HepG2 (cell line): ENCODE data around the gene NET1. TPM values are rescaled to one million over a fixed set of nuclear protein-coding genes. Genes with fewer than 3 reads are reported as not detected.

Experiments
- AHDC1 ChIP-seq: sonication (generic); formaldehyde crosslinking; IDR thresholded peaks from 2 replicates; pipeline ENCODE4 v1.5.1; 2020; ENCODE audit warnings: mild to moderate bottlenecking, missing genetic modification reagents, borderline replicate concordance
- CENPBD1 ChIP-seq: sonication (generic); formaldehyde crosslinking; IDR thresholded peaks from 2 replicates; pipeline ENCODE4 v1.8.0; 2022; ENCODE audit warnings: missing genetic modification reagents, low read depth, mild to moderate bottlenecking, borderline replicate concordance
- HNF4G ChIP-seq, 2 experiments: sonication (generic) in 1 of 2; formaldehyde crosslinking in 1 of 2; IDR thresholded peaks; 2 replicates each; pipeline versions ENCODE4 v1.4.0 to v1.6.1; 2011 to 2020; ENCODE audit warnings: borderline replicate concordance in 2 of 2, low read depth in 2 of 2, mild to moderate bottlenecking in 2 of 2, low read length in 1 of 2, missing genetic modification reagents in 1 of 2, moderate library complexity in 1 of 2
- PHB2 ChIP-seq: fragments of 450-650 bp; IDR thresholded peaks from 2 replicates; pipeline ENCODE4 v1.6.1; 2018; ENCODE audit not compliant: partially characterized antibody
- RXRB ChIP-seq: IDR thresholded peaks from 2 replicates; pipeline ENCODE4 v1.6.1; 2016; ENCODE audit warnings: borderline replicate concordance, missing genetic modification reagents, missing compliant biosample characterization
- TBX2 ChIP-seq: sonication (generic); formaldehyde crosslinking; IDR thresholded peaks from 2 replicates; pipeline ENCODE4 v1.5.0; 2020; ENCODE audit warnings: missing genetic modification reagents, mild to moderate bottlenecking, borderline replicate concordance
- YEATS4 ChIP-seq: sonication (generic); formaldehyde crosslinking; IDR thresholded peaks from 2 replicates; pipeline ENCODE4 v1.4.0; 2020; ENCODE audit warnings: missing genetic modification reagents, borderline replicate concordance
- ZMYM4 ChIP-seq: sonication (generic); formaldehyde crosslinking; IDR thresholded peaks from 2 replicates; pipeline ENCODE4 v1.8.1; 2023; ENCODE audit warnings: mild to moderate bottlenecking, missing genetic modification reagents
- ZNF232 ChIP-seq: sonication (generic); formaldehyde crosslinking; IDR thresholded peaks from 2 replicates; pipeline ENCODE4 v1.4.0; 2020; ENCODE audit warnings: missing genetic modification reagents, borderline replicate concordance
- polyA plus RNA-seq, 8 experiments: library from polyadenylated mRNA; depleted of rRNA in 3 of 8; stranded (reverse) in 7 of 8; unstranded in 1 of 8; fragments of >200 nt; fragmentation: Illumina TruSeq in 4 of 8; extraction: Trizol in 4 of 8; gene quantifications; 2 replicates each; pipeline versions ENCODE4 v1.2.1 to v1.2.3, GENCODE V29; 2011 to 2016; ENCODE audit warnings: low read depth in 4 of 8, missing spikeins in 1 of 8, mixed read lengths in 1 of 8; ENCODE audit not compliant: insufficient read depth in 1 of 8
- total RNA-seq, 5 experiments: library from RNA; depleted of rRNA; stranded (reverse); fragments of >200 nt; fragmentation: Illumina TruSeq; extraction: Trizol; gene quantifications; 2 replicates each; pipeline ENCODE4 v1.2.3, GENCODE V29; 2016; ENCODE audit warnings: low read depth in 1 of 5
- TF ChIP-seq, protein P1 (sequence below): sonication (generic); formaldehyde crosslinking; IDR thresholded peaks from 2 replicates; pipeline ENCODE4 v1.5.1; 2020; ENCODE audit warnings: missing genetic modification reagents, mild to moderate bottlenecking, borderline replicate concordance
- TF ChIP-seq, protein P2 (sequence below): sonication (generic); formaldehyde crosslinking; IDR thresholded peaks from 2 replicates; pipeline ENCODE4 v1.4.0; 2020; ENCODE audit warnings: low read depth, mild to moderate bottlenecking, missing genetic modification reagents
- TF ChIP-seq, protein P3 (sequence below): sonication (generic); formaldehyde crosslinking; IDR thresholded peaks from 2 replicates; pipeline ENCODE4 v1.5.0; 2020; ENCODE audit warnings: mild to moderate bottlenecking, missing genetic modification reagents, borderline replicate concordance

NET1 gene
- total and polyA plus RNA-seq, 2 of the 13 experiments (the other 11 are each of a cell fraction or from before 2014, with no cell fraction given): 48.1 to 65.8 TPM

DNA sequence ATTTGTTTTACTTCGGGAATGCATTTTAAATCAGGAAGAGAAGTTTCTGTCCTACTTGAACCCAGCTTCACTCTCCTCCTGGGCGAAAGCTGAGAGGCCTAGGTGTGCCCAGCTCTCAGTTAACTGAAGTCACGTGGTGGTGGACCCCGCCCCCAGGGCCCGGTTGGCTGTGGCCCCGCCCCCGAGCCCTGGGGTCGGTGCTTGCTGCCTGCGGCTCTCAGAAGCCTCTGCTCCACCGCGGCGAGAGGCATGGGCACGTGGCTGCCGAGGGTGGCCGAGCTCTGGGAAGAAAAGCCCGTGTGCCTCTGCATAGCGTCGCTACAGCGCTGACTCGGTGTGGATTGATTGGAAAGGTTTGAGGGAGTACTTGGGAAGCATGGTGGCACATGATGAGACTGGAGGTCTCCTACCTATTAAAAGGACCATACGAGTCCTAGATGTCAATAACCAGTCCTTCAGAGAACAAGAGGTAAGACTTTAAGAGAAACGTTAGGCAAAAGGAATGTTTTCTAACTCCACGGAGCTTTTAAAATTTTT, 34.1 kb downstream of the NET1 start (continued):
- TF ChIP-seq AHDC1 (CRISPR knock-in tag): peak; percentile 27; the same call in 1 of the 2 replicates
- TF ChIP-seq TBX2 (CRISPR knock-in tag): peak; percentile 78
- TF ChIP-seq PHB2: no peak
- peak; percentile 83 for TF ChIP-seq RXRB (CRISPR knock-in tag)
- no peak for TF ChIP-seq HNF4G (IDR thresholded peaks at IDR 0.05; ENCODE audit: borderline replicate concordance, low read depth, low read length)
- peak; percentile 56; the same call in 1 of the 2 replicates for TF ChIP-seq HNF4G (CRISPR knock-in tag; IDR thresholded peaks at IDR 0.05; ENCODE audit: borderline replicate concordance, low read depth)
- TF ChIP-seq, protein P1, sequence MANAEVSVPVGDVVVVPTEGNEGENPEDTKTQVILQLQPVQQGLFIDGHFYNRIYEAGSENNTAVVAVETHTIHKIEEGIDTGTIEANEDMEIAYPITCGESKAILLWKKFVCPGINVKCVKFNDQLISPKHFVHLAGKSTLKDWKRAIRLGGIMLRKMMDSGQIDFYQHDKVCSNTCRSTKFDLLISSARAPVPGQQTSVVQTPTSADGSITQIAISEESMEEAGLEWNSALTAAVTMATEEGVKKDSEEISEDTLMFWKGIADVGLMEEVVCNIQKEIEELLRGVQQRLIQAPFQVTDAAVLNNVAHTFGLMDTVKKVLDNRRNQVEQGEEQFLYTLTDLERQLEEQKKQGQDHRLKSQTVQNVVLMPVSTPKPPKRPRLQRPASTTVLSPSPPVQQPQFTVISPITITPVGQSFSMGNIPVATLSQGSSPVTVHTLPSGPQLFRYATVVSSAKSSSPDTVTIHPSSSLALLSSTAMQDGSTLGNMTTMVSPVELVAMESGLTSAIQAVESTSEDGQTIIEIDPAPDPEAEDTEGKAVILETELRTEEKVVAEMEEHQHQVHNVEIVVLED (CRISPR knock-in tag): no peak; the same call in 1 of the 2 replicates
- peak; percentile 92 for TF ChIP-seq ZMYM4 (CRISPR knock-in tag)
- peak; percentile 73; the same call in 1 of the 2 replicates for TF ChIP-seq YEATS4 (CRISPR knock-in tag)
- TF ChIP-seq CENPBD1 (CRISPR knock-in tag): no peak
- peak; percentile 91; the same call in 1 of the 2 replicates for TF ChIP-seq ZNF232 (CRISPR knock-in tag)
- TF ChIP-seq, protein P2, sequence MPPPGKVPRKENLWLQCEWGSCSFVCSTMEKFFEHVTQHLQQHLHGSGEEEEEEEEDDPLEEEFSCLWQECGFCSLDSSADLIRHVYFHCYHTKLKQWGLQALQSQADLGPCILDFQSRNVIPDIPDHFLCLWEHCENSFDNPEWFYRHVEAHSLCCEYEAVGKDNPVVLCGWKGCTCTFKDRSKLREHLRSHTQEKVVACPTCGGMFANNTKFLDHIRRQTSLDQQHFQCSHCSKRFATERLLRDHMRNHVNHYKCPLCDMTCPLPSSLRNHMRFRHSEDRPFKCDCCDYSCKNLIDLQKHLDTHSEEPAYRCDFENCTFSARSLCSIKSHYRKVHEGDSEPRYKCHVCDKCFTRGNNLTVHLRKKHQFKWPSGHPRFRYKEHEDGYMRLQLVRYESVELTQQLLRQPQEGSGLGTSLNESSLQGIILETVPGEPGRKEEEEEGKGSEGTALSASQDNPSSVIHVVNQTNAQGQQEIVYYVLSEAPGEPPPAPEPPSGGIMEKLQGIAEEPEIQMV (CRISPR knock-in tag): peak; percentile 82
- TF ChIP-seq, protein P3, sequence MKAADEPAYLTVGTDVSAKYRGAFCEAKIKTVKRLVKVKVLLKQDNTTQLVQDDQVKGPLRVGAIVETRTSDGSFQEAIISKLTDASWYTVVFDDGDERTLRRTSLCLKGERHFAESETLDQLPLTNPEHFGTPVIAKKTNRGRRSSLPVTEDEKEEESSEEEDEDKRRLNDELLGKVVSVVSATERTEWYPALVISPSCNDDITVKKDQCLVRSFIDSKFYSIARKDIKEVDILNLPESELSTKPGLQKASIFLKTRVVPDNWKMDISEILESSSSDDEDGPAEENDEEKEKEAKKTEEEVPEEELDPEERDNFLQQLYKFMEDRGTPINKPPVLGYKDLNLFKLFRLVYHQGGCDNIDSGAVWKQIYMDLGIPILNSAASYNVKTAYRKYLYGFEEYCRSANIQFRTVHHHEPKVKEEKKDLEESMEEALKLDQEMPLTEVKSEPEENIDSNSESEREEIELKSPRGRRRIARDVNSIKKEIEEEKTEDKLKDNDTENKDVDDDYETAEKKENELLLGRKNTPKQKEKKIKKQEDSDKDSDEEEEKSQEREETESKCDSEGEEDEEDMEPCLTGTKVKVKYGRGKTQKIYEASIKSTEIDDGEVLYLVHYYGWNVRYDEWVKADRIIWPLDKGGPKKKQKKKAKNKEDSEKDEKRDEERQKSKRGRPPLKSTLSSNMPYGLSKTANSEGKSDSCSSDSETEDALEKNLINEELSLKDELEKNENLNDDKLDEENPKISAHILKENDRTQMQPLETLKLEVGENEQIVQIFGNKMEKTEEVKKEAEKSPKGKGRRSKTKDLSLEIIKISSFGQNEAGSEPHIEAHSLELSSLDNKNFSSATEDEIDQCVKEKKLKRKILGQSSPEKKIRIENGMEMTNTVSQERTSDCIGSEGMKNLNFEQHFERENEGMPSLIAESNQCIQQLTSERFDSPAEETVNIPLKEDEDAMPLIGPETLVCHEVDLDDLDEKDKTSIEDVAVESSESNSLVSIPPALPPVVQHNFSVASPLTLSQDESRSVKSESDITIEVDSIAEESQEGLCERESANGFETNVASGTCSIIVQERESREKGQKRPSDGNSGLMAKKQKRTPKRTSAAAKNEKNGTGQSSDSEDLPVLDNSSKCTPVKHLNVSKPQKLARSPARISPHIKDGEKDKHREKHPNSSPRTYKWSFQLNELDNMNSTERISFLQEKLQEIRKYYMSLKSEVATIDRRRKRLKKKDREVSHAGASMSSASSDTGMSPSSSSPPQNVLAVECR (CRISPR knock-in tag): peak; percentile 91
